Right renal cortex interstitium (tissue), 3 donors: Measurements from ENCODE around the gene KIF1A. TPM values are rescaled to one million over a fixed set of nuclear protein-coding genes. Genes with fewer than 3 reads are reported as not detected.

Experiments used
- DNase-seq, 3 donors: peaks; one replicate each; pipeline ENCODE4 v3.0.0-alpha.2; 2013; ENCODE audit warnings: low read depth in 3 of 3, low spot score in 2 of 3
- polyA plus RNA-seq, 3 donors: library from polyadenylated mRNA; unstranded; fragments of 120-200 nt; gene quantifications; one replicate each; pipeline ENCODE4 v1.2.1, GENCODE V29; 2013; ENCODE audit not compliant: insufficient read length in 3 of 3

Gene KIF1A
- polyA plus RNA-seq, 3 donors, result 7.1 to 9.5 (median 9.0) TPM

- no peak for DNase-seq
Observed at GRCh38 chr2:240721596-240722180, 98.3 kb downstream of the KIF1A start.

- DNase-seq, result no peak
Observed at GRCh38 chr2:240720686-240721595, 99.1 kb downstream of the KIF1A start.

- DNase-seq, result no peak
Observed at GRCh38 chr2:240719676-240720545, 100.1 kb downstream of the KIF1A start.

GRCh38 chr2:240718896-240719490, 101.0 kb downstream of the KIF1A start:
- no peak for DNase-seq

GRCh38 chr2:240717681-240718581, 102.1 kb downstream of the KIF1A start:
- DNase-seq, result no peak

- DNase-seq, result no peak
Observed at GRCh38 chr2:240717181-240717641, 102.8 kb downstream of the KIF1A start.

- no peak for DNase-seq
Observed at GRCh38 chr2:240716130-240716798, 103.8 kb downstream of the KIF1A start.

GRCh38 chr2:240714747-240715725, 105.0 kb downstream of the KIF1A start:
- DNase-seq, result no peak

- DNase-seq, result no peak
Observed at GRCh38 chr2:240713928-240714746, 105.9 kb downstream of the KIF1A start.

- DNase-seq, result no peak
Observed at GRCh38 chr2:240713071-240713927, 106.7 kb downstream of the KIF1A start.

GRCh38 chr2:240712121-240712520, 107.9 kb downstream of the KIF1A start:
- DNase-seq, result no peak

GRCh38 chr2:240711701-240712100, 108.3 kb downstream of the KIF1A start:
- DNase-seq, result no peak

- no peak for DNase-seq
Observed at GRCh38 chr2:240711296-240711695, 108.7 kb downstream of the KIF1A start.

- no peak for DNase-seq
Observed at GRCh38 chr2:240708457-240708856, 111.6 kb downstream of the KIF1A start.

GRCh38 chr2:240707821-240708220, 112.2 kb downstream of the KIF1A start:
- no peak for DNase-seq
